Measurements from ENCODE around the gene ELFN2. TPM values are rescaled to one million over a fixed set of nuclear protein-coding genes. Genes with fewer than 3 reads are reported as not detected.
"Not testable (repeated sequence)": the region's sequence is repeated elsewhere in the genome, so short reads cannot be mapped to it uniquely, and the experiment has no call there.

ELFN2 gene
- total RNA-seq, 1 donor from 2014 or later: 0.36 TPM

DNA sequence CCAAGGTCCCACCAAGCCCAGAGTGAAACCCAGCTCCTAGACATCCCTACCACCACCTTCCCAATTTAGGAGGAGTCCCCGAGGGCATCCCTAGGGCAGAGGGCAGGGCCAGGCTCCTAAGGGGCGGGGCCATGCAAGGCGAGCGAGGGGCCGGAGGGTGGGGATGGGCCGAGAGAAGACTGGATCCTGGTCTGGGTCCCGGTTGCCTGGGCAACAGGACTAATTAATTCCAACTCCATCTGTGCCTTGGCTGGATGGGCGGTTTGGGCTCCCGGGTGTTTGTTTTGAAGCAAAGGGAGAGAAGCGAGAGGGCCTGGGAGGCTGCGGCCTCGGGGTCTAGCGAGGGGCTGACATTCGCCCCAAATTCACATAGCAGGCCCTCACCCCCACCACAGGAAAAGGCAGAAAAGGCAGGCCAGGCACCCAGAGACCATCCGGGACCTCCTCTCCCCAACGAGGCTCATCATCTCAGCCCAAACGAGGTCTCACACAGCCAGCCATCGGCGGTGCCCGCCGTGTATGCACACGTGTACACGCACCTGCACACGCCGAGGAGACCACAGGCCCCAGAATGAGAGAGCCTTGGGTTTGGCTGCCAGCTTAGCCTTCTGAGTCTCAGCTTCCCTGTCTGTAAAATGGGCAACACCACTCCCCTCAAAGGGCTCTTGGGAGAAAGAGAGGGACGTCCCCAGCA lies 23.9 kb downstream of the ELFN2 start:
- H3K4me1 Mint-ChIP-seq (ENCODE audit: low read depth): peaks cover 5% of the 10 kb centered on the region

DNA sequence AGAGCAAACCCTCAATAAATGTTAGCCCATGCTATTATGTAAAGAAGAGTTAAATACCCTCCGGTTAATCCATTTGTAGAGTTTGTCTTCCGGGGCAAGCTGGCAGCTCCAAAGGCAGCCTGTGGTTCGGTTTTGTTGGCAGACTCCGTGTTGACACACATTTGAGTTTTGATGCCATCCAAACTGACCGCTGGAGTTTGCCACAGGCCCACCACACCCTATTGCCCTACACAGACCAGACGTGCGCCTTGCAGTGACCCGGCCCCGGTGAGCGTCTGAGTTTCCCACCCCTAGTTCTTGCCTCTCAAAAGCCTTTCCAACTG lies 25.1 kb downstream of the ELFN2 start:
- no peak for DNase-seq (ENCODE audit: low spot score, unreplicated experiment)
- Mint-ChIP-seq H3K9me3 (ENCODE audit: low read depth) (no peaks in the 10 kb centered on the region), H3K36me3 (ENCODE audit: insufficient read depth) (no peaks in the 10 kb centered on the region), H3K27ac (no peak overlapping the region), H3K27me3 (peaks cover 22% of the 10 kb centered on the region), H3K4me3 (ENCODE audit: low read depth) (no peak overlapping the region), H3K4me1 (ENCODE audit: low read depth) (peaks cover 5% of the 10 kb centered on the region)
- TF ChIP-seq, protein P1, sequence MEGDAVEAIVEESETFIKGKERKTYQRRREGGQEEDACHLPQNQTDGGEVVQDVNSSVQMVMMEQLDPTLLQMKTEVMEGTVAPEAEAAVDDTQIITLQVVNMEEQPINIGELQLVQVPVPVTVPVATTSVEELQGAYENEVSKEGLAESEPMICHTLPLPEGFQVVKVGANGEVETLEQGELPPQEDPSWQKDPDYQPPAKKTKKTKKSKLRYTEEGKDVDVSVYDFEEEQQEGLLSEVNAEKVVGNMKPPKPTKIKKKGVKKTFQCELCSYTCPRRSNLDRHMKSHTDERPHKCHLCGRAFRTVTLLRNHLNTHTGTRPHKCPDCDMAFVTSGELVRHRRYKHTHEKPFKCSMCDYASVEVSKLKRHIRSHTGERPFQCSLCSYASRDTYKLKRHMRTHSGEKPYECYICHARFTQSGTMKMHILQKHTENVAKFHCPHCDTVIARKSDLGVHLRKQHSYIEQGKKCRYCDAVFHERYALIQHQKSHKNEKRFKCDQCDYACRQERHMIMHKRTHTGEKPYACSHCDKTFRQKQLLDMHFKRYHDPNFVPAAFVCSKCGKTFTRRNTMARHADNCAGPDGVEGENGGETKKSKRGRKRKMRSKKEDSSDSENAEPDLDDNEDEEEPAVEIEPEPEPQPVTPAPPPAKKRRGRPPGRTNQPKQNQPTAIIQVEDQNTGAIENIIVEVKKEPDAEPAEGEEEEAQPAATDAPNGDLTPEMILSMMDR (IDR thresholded peaks at IDR 0.05; ENCODE audit: unreplicated experiment): no peak

More for the DNA sequence above, 23.9 kb downstream of the ELFN2 start:
- Mint-ChIP-seq H3K36me3 (ENCODE audit: insufficient read depth) (no peaks in the 10 kb centered on the region), H3K27me3 (peaks cover 16% of the 10 kb centered on the region), H3K4me3 (ENCODE audit: low read depth) (no peak overlapping the region), H3K9me3 (ENCODE audit: low read depth) (no peaks in the 10 kb centered on the region), H3K27ac (no peak overlapping the region)
- no peak for DNase-seq (ENCODE audit: low spot score, unreplicated experiment)
- TF ChIP-seq, protein P1 (IDR thresholded peaks at IDR 0.05; ENCODE audit: unreplicated experiment): no peak

DNA sequence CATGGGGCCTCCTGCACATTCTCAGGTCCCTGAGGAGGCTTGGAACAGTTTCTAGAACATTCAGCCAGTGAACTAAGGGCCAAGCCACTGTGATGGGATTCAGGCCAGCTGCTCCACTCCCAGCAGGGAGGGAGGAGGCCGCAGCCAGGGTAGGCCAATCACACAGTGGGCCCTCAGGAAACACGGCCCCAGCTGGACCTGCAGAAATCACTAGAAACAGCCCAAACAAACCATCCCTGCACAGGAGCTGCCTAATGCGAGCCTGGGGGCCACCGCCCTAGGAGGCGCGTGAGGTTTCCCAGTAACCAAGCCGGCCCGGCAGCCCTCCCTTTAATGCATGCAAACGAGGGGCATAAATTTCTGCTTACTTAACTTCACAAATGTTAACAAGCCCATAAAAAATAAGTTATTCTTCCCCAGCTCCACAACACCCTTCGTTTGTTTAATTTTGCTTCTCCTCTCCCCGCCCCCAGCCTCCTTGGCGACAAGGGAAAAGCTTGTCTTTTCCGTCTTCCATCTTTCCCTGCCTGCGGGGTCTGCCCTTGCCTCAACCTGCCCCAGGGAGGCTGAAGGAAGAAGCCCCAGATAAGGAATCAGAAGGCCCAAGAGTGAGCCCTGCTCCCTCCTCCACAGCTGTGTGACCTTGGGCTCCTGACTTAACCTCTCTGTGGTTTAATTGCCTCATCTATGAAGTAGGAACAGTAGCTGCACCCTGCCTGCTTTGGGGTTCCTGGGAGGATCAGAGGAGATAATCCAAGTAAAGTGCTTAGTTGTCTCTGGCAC lies 25.7 kb downstream of the ELFN2 start:
- no peaks in the 10 kb centered on the region for H3K9me3 Mint-ChIP-seq (ENCODE audit: low read depth)
- H3K27ac Mint-ChIP-seq: no peak overlapping the region
- H3K4me1 Mint-ChIP-seq (ENCODE audit: low read depth): peaks cover 5% of the 10 kb centered on the region
- TF ChIP-seq, protein P1 (IDR thresholded peaks at IDR 0.05; ENCODE audit: unreplicated experiment): no peak
- no peak for DNase-seq (ENCODE audit: low spot score, unreplicated experiment)
- H3K27me3 Mint-ChIP-seq: peaks cover 22% of the 10 kb centered on the region
- H3K36me3 Mint-ChIP-seq (ENCODE audit: insufficient read depth): no peaks in the 10 kb centered on the region
- no peak overlapping the region for H3K4me3 Mint-ChIP-seq (ENCODE audit: low read depth)

DNA sequence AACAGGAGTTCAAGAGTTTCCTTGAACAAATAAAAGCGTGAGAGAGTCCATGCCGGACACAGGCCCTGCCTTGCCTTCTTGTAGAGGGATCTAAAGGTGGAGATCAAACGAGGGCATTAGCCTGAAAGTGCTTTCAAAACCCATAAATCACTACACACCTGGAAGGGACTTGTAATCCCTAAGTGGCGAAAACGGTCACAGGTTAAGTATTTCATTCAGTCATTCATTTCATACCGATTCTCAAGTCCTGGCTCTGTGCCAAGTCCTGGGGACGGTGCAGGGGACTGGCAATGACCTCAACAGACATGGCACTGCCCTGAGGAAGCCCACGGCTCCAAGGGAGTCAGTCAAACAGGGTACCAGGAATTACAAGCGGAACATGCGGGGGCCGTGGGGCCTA lies 26.6 kb downstream of the ELFN2 start:
- Mint-ChIP-seq H3K36me3 (ENCODE audit: insufficient read depth) (no peaks in the 10 kb centered on the region), H3K4me1 (ENCODE audit: low read depth) (peaks cover 5% of the 10 kb centered on the region), H3K9me3 (ENCODE audit: low read depth) (no peaks in the 10 kb centered on the region), H3K27me3 (peaks cover 27% of the 10 kb centered on the region), H3K4me3 (ENCODE audit: low read depth) (no peak overlapping the region), H3K27ac (no peak overlapping the region)
- DNase-seq (ENCODE audit: low spot score, unreplicated experiment): no peak
- TF ChIP-seq, protein P1 (IDR thresholded peaks at IDR 0.05; ENCODE audit: unreplicated experiment): no peak

DNA sequence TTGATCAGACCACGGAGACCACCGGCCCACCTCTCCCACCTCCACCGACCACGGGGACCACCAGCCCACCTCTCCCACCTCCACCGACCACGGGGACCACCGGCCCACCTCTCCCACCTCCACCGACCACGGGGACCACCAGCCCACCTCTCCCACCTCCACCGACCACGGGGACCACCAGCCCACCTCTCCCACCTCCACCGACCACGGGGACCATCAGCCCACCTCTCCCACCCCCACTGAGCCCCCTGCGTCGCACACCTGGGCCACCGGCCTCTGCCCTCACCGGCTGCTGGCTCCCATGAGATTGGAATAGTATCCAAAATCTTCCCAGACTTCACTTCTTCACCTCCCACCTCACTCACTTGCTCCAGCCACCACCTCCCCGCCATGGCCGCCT lies 27.8 kb downstream of the ELFN2 start:
- not testable (repeated sequence) for DNase-seq (ENCODE audit: low spot score, unreplicated experiment); H3K4me3 Mint-ChIP-seq (ENCODE audit: low read depth); H3K36me3 Mint-ChIP-seq (ENCODE audit: insufficient read depth); H3K9me3 Mint-ChIP-seq (ENCODE audit: low read depth); H3K4me1 Mint-ChIP-seq (ENCODE audit: low read depth); H3K27ac Mint-ChIP-seq
- H3K27me3 Mint-ChIP-seq: peaks cover 30% of the 10 kb centered on the region

Measured in progenitor cell of endocrine pancreas (in vitro differentiated cells).